Stimulated activated CD4-positive, alpha-beta T cell treated with anti-CD3 and anti-CD28 coated beads, Interleukin-1b, Interleukin-23, amount 100 ng/mL, for 48 hours (primary cell): ENCODE data around the gene PRPH.
"Not testable (repeated sequence)": the region's sequence is repeated elsewhere in the genome, so short reads cannot be mapped to it uniquely, and the experiment has no call there.

ENCODE experiments used
- DNase-seq: peaks from one replicate; pipeline ENCODE4 v3.0.0-alpha.2; 2020

The PRPH gene

GRCh38 chr12:49295082-49295936, at the start of gene PRPH:
Gene PRPH, plus strand, starts transcription at chr12:49295147. Its CDS starts 54 bp downstream, at chr12:49295201.
- no peak for DNase-seq

GRCh38 chr12:49251357-49251756, 43.6 kb upstream of the PRPH start:
- no peak for DNase-seq

- DNase-seq: no peak
Measured at GRCh38 chr12:49253033-49253623, 41.8 kb upstream of the PRPH start.

- DNase-seq: not testable (repeated sequence)
Measured at GRCh38 chr12:49255456-49255855, 39.5 kb upstream of the PRPH start.

- no peak for DNase-seq
Measured at GRCh38 chr12:49255857-49256637, 38.9 kb upstream of the PRPH start.

- DNase-seq: not testable (repeated sequence)
Measured at GRCh38 chr12:49257508-49258184, 37.3 kb upstream of the PRPH start.

GRCh38 chr12:49259452-49259851, 35.5 kb upstream of the PRPH start:
- no peak for DNase-seq

- no peak for DNase-seq
Measured at GRCh38 chr12:49260166-49260565, 34.8 kb upstream of the PRPH start.

GRCh38 chr12:49260571-49261363, 34.2 kb upstream of the PRPH start:
- DNase-seq: no peak

GRCh38 chr12:49261721-49262120, 33.2 kb upstream of the PRPH start:
- DNase-seq: no peak

- no peak for DNase-seq
Measured at GRCh38 chr12:49263400-49263763, 31.6 kb upstream of the PRPH start.

- DNase-seq: peak; percentile 49
Measured at GRCh38 chr12:49264466-49264872, 30.5 kb upstream of the PRPH start.

- DNase-seq: peak; percentile 91
Measured at GRCh38 chr12:49264873-49265792, 29.8 kb upstream of the PRPH start, which contains the start of gene TUBA1C. Gene TUBA1C, plus strand, starts transcription at chr12:49265082. Its CDS starts 100 bp downstream, at chr12:49265182.

GRCh38 chr12:49269191-49269590, 25.8 kb upstream of the PRPH start:
- not testable (repeated sequence) for DNase-seq

GRCh38 chr12:49272790-49273725, 21.9 kb upstream of the PRPH start:
- DNase-seq: no peak

GRCh38 chr12:49273726-49274395, 21.1 kb upstream of the PRPH start:
- no peak for DNase-seq

- DNase-seq: no peak
Measured at GRCh38 chr12:49274396-49275069, 20.4 kb upstream of the PRPH start.
